Hepatic stellate cell (primary cell): ENCODE measurements around the gene MYH15.
A peak's percentile ranks its signal among the peaks of the same experiment; 100 is the strongest.

ENCODE experiments used
- DNase-seq: peaks from one replicate; pipeline ENCODE4 v3.0.0; 2011; ENCODE audit warnings: low spot score

Gene MYH15

GRCh38 chr3:108509871-108510270 lies 525 bp downstream of the MYH15 start:
- DNase-seq: no peak

- DNase-seq: no peak
Observed at GRCh38 chr3:108509263-108509662, 1.1 kb downstream of the MYH15 start.

GRCh38 chr3:108507902-108508301 lies 2.5 kb downstream of the MYH15 start:
- DNase-seq: no peak

GRCh38 chr3:108505811-108506210 lies 4.6 kb downstream of the MYH15 start:
- DNase-seq: no peak

GRCh38 chr3:108503722-108504121 lies 6.7 kb downstream of the MYH15 start:
- no peak for DNase-seq

- no peak for DNase-seq
Observed at GRCh38 chr3:108501535-108501934, 8.9 kb downstream of the MYH15 start.

GRCh38 chr3:108500728-108501127 lies 9.7 kb downstream of the MYH15 start:
- DNase-seq: no peak

GRCh38 chr3:108497271-108497670 lies 13.1 kb downstream of the MYH15 start:
- no peak for DNase-seq

GRCh38 chr3:108495717-108496116 lies 14.7 kb downstream of the MYH15 start:
- DNase-seq: no peak

GRCh38 chr3:108494906-108495531 lies 15.4 kb downstream of the MYH15 start:
- DNase-seq: no peak

GRCh38 chr3:108493862-108494261 lies 16.5 kb downstream of the MYH15 start:
- peak; percentile 14 for DNase-seq

- DNase-seq: no peak
Observed at GRCh38 chr3:108491456-108491855, 18.9 kb downstream of the MYH15 start.

GRCh38 chr3:108489776-108490175 lies 20.6 kb downstream of the MYH15 start:
- DNase-seq: peak; percentile 29

GRCh38 chr3:108488631-108489030 lies 21.8 kb downstream of the MYH15 start:
- DNase-seq: no peak

GRCh38 chr3:108487439-108487838 lies 23.0 kb downstream of the MYH15 start:
- DNase-seq: no peak

GRCh38 chr3:108486941-108487340 lies 23.5 kb downstream of the MYH15 start:
- peak; percentile 11 for DNase-seq

- DNase-seq: no peak
Observed at GRCh38 chr3:108486338-108486737, 24.1 kb downstream of the MYH15 start.

GRCh38 chr3:108485146-108485545 lies 25.2 kb downstream of the MYH15 start:
- no peak for DNase-seq

GRCh38 chr3:108479224-108479623 lies 31.2 kb downstream of the MYH15 start:
- DNase-seq: no peak

- peak; percentile 2 for DNase-seq
Observed at GRCh38 chr3:108477511-108478147, 32.8 kb downstream of the MYH15 start.

GRCh38 chr3:108475220-108475782 lies 35.1 kb downstream of the MYH15 start:
- no peak for DNase-seq

GRCh38 chr3:108474581-108474980 lies 35.8 kb downstream of the MYH15 start:
- no peak for DNase-seq

- no peak for DNase-seq
Observed at GRCh38 chr3:108473711-108474110, 36.7 kb downstream of the MYH15 start.
